GM23338 (cell line): ENCODE measurements around the gene TLR1. TPM values are rescaled to one million over a fixed set of nuclear protein-coding genes. Genes with fewer than 3 reads are reported as not detected.

Source experiments
- CREB1 ChIP-seq: fragments of 250-450 bp; sonication (Bioruptor Pico); IDR thresholded peaks from 2 replicates; pipeline ENCODE4 v1.5.0; 2020; ENCODE audit warnings: low read depth, mild to moderate bottlenecking, moderate library complexity
- CTCF ChIP-seq, 2 experiments: fragments of 200-600 bp in 1 of 2; sonication (generic) in 1 of 2; conservative IDR thresholded peaks; 2 replicates each; pipeline versions ENCODE4 v1.5.1 to v1.6.1; 2016 to 2017; ENCODE audit warnings: antibody characterized with exemption in 2 of 2, low read depth in 2 of 2, mild to moderate bottlenecking in 2 of 2, moderate library complexity in 1 of 2
- JUNB ChIP-seq: IDR thresholded peaks from one replicate; pipeline ENCODE4 v1.6.1; 2016; ENCODE audit warnings: antibody characterized with exemption; ENCODE audit not compliant: unreplicated experiment
- POLR2AphosphoS5 ChIP-seq: IDR thresholded peaks from 2 replicates; pipeline ENCODE4 v1.6.1; 2016; ENCODE audit warnings: antibody characterized with exemption, low read depth
- ZNF114 ChIP-seq: fragments of 250-450 bp; sonication (Bioruptor Pico); IDR thresholded peaks from 2 replicates; pipeline ENCODE4 v1.5.0; 2020; ENCODE audit warnings: mild to moderate bottlenecking, moderate library complexity
- polyA plus RNA-seq: library from polyadenylated mRNA; unstranded; fragments of >200 nt; fragmentation: Nextera tagmentation; extraction: Ambion mirVana; gene quantifications from 2 replicates; pipeline ENCODE4 v1.2.1, GENCODE V29; 2016
- total RNA-seq: library from RNA; depleted of rRNA; stranded (reverse); fragments of >200 nt; shearing (Covaris generic); gene quantifications from 2 replicates; pipeline ENCODE4 v1.2.3, GENCODE V29; 2014
- TF ChIP-seq, protein P1 (sequence below): fragments of 250-450 bp; sonication (Bioruptor Pico); IDR thresholded peaks from 2 replicates; pipeline ENCODE4 v1.5.0; 2020; ENCODE audit warnings: mild to moderate bottlenecking, moderate library complexity
- TF ChIP-seq, protein P2 (sequence below): IDR thresholded peaks from 2 replicates; pipeline ENCODE4 v1.6.1; 2016; ENCODE audit warnings: antibody characterized with exemption

TLR1 gene
- total and polyA plus RNA-seq, 2 experiments from 2014 or later, result 0.07 TPM; not detected in 1

DNA sequence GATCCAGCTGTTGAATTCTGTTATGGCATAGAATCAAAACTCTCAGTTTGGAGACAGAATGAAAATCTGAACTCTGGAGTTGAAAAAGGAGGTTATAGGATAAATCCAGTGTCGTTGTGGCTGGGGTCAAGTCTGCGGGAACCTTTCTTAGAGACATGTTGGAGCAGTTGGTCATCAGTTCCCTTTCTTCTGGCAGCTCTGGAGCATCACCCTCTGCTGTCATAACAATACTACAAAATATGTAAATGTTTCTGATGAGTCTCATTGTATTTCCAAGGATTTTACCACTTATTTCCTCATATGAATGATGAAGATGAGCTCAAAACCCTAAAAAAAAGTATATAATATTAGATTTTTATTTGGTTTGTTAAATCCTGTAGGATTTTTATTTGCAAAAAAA lies 29.3 kb downstream of the TLR1 start (continued):
- TF ChIP-seq, protein P1, sequence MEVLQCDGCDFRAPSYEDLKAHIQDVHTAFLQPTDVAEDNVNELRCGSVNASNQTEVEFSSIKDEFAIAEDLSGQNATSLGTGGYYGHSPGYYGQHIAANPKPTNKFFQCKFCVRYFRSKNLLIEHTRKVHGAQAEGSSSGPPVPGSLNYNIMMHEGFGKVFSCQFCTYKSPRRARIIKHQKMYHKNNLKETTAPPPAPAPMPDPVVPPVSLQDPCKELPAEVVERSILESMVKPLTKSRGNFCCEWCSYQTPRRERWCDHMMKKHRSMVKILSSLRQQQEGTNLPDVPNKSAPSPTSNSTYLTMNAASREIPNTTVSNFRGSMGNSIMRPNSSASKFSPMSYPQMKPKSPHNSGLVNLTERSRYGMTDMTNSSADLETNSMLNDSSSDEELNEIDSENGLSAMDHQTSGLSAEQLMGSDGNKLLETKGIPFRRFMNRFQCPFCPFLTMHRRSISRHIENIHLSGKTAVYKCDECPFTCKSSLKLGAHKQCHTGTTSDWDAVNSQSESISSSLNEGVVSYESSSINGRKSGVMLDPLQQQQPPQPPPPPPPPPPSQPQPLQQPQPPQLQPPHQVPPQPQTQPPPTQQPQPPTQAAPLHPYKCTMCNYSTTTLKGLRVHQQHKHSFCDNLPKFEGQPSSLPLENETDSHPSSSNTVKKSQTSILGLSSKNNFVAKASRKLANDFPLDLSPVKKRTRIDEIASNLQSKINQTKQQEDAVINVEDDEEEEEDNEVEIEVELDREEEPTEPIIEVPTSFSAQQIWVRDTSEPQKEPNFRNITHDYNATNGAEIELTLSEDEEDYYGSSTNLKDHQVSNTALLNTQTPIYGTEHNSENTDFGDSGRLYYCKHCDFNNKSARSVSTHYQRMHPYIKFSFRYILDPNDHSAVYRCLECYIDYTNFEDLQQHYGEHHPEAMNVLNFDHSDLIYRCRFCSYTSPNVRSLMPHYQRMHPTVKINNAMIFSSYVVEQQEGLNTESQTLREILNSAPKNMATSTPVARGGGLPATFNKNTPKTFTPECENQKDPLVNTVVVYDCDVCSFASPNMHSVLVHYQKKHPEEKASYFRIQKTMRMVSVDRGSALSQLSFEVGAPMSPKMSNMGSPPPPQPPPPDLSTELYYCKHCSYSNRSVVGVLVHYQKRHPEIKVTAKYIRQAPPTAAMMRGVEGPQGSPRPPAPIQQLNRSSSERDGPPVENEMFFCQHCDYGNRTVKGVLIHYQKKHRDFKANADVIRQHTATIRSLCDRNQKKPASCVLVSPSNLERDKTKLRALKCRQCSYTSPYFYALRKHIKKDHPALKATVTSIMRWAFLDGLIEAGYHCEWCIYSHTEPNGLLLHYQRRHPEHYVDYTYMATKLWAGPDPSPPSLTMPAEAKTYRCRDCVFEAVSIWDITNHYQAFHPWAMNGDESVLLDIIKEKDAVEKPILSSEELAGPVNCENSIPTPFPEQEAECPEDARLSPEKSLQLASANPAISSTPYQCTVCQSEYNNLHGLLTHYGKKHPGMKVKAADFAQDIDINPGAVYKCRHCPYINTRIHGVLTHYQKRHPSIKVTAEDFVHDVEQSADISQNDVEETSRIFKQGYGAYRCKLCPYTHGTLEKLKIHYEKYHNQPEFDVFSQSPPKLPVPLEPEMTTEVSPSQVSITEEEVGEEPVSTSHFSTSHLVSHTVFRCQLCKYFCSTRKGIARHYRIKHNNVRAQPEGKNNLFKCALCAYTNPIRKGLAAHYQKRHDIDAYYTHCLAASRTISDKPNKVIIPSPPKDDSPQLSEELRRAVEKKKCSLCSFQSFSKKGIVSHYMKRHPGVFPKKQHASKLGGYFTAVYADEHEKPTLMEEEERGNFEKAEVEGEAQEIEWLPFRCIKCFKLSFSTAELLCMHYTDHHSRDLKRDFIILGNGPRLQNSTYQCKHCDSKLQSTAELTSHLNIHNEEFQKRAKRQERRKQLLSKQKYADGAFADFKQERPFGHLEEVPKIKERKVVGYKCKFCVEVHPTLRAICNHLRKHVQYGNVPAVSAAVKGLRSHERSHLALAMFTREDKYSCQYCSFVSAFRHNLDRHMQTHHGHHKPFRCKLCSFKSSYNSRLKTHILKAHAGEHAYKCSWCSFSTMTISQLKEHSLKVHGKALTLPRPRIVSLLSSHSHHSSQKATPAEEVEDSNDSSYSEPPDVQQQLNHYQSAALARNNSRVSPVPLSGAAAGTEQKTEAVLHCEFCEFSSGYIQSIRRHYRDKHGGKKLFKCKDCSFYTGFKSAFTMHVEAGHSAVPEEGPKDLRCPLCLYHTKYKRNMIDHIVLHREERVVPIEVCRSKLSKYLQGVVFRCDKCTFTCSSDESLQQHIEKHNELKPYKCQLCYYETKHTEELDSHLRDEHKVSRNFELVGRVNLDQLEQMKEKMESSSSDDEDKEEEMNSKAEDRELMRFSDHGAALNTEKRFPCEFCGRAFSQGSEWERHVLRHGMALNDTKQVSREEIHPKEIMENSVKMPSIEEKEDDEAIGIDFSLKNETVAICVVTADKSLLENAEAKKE (CRISPR knock-in tag), result no peak
- TF ChIP-seq, protein P2, sequence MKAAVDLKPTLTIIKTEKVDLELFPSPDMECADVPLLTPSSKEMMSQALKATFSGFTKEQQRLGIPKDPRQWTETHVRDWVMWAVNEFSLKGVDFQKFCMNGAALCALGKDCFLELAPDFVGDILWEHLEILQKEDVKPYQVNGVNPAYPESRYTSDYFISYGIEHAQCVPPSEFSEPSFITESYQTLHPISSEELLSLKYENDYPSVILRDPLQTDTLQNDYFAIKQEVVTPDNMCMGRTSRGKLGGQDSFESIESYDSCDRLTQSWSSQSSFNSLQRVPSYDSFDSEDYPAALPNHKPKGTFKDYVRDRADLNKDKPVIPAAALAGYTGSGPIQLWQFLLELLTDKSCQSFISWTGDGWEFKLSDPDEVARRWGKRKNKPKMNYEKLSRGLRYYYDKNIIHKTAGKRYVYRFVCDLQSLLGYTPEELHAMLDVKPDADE, result no peak
- TF ChIP-seq JUNB (no peak), POLR2AphosphoS5 (no peak), CTCF (conservative IDR thresholded peaks at IDR 0.05; ENCODE audit: low read depth in 2 of 2) (no peak), ZNF114 (CRISPR knock-in tag) (no peak), CREB1 (no peak)
